Astrocyte (in vitro differentiated cells and primary cell): ENCODE data around the gene AMT.

Source experiments
- EZH2 ChIP-seq: IDR thresholded peaks from 2 replicates; pipeline ENCODE4 v1.6.1; 2012; ENCODE audit warnings: mild to moderate bottlenecking, low read length, inconsistent platforms; ENCODE audit not compliant: insufficient read depth
- TF ChIP-seq, protein P1 (sequence below): IDR thresholded peaks from 2 replicates; pipeline ENCODE4 v1.5.1; 2011; ENCODE audit warnings: low read depth, mild to moderate bottlenecking, inconsistent platforms, low read length, moderate library complexity; ENCODE audit not compliant: insufficient read depth

DNA sequence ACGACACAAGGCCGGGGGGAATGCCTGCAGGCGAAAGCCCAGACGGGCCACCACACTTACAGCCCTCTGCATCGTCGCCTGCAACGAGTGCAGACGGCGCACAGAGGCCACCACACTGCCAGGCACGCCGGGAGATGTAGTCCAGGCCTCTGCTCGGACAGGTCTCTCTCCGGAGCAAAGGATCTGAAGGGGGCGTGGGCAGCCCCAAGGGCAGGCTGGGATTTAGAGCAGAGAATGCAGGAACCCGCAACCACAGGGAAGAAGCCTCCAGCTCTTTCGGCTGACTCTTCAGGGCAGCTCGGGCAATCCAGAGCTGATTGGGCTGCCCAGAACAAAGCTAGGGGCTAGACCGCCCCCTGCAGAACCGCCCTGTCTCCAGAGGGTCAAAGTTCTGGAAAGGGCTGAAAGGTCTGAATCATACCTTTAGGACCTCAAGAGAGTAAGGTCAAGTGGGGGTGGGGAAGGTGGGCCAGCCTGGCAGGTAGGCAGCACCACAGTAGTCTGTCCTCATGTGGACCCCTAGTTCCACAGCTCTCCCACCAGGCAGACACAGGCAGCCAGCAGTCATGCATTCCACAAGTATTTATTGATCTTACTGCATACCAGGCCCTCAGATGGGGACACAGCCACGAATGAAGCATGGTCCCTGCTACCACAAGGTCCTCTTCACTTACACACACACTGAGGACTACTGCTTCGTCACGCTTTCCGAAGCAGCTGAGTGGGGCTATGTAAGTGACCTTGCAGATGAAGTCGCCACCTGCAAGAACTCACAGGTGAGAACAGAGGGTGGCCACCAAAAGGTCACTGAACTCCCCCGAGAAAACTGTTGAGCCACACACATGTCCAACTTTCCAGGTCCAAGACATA, at the start of gene AMT:
- TF ChIP-seq, protein P1, sequence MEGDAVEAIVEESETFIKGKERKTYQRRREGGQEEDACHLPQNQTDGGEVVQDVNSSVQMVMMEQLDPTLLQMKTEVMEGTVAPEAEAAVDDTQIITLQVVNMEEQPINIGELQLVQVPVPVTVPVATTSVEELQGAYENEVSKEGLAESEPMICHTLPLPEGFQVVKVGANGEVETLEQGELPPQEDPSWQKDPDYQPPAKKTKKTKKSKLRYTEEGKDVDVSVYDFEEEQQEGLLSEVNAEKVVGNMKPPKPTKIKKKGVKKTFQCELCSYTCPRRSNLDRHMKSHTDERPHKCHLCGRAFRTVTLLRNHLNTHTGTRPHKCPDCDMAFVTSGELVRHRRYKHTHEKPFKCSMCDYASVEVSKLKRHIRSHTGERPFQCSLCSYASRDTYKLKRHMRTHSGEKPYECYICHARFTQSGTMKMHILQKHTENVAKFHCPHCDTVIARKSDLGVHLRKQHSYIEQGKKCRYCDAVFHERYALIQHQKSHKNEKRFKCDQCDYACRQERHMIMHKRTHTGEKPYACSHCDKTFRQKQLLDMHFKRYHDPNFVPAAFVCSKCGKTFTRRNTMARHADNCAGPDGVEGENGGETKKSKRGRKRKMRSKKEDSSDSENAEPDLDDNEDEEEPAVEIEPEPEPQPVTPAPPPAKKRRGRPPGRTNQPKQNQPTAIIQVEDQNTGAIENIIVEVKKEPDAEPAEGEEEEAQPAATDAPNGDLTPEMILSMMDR, result no peak
- TF ChIP-seq EZH2, result no peak
